ENCODE results near the gene SENP2.
"Not testable (repeated sequence)": the region's sequence is repeated elsewhere in the genome, so short reads cannot be mapped to it uniquely, and the experiment has no call there.

The SENP2 gene

GRCh38 chr3:185594073-185594472 is 8.0 kb downstream of the SENP2 start:
- DNase-seq, result no peak

- no peak for DNase-seq
Observed at GRCh38 chr3:185595526-185595925, 9.4 kb downstream of the SENP2 start.

- DNase-seq, result no peak
Observed at GRCh38 chr3:185605566-185605965, 19.5 kb downstream of the SENP2 start.

- no peak for DNase-seq
Observed at GRCh38 chr3:185606196-185606595, 20.1 kb downstream of the SENP2 start.

- no peak for DNase-seq
Observed at GRCh38 chr3:185613016-185613415, 26.9 kb downstream of the SENP2 start.

GRCh38 chr3:185623939-185624665 is 38.0 kb downstream of the SENP2 start:
- DNase-seq, result no peak

- DNase-seq, result no peak
Observed at GRCh38 chr3:185625784-185626183, 39.7 kb downstream of the SENP2 start.

- no peak for DNase-seq
Observed at GRCh38 chr3:185629554-185630181, 43.6 kb downstream of the SENP2 start.

- no peak for DNase-seq
Observed at GRCh38 chr3:185630182-185630622, 44.1 kb downstream of the SENP2 start.

GRCh38 chr3:185631108-185631507 is 45.0 kb downstream of the SENP2 start:
- DNase-seq, result no peak

GRCh38 chr3:185631508-185632206 is 45.6 kb downstream of the SENP2 start:
- no peak for DNase-seq

- DNase-seq, result no peak
Observed at GRCh38 chr3:185632996-185633395, 46.9 kb downstream of the SENP2 start.

- DNase-seq, result no peak
Observed at GRCh38 chr3:185637388-185637787, 51.3 kb downstream of the SENP2 start.

GRCh38 chr3:185638651-185639050 is 52.6 kb downstream of the SENP2 start:
- not testable (repeated sequence) for DNase-seq

GRCh38 chr3:185639632-185640206 is 53.6 kb downstream of the SENP2 start:
- DNase-seq, result no peak

- DNase-seq, result no peak
Observed at GRCh38 chr3:185640308-185640707, 54.2 kb downstream of the SENP2 start.

GRCh38 chr3:185645191-185645590 is 59.1 kb downstream of the SENP2 start:
- not testable (repeated sequence) for DNase-seq

- no peak for DNase-seq
Observed at GRCh38 chr3:185645596-185646381, 59.7 kb downstream of the SENP2 start.

- no peak for DNase-seq
Observed at GRCh38 chr3:185646382-185647133, 60.5 kb downstream of the SENP2 start.

- no peak for DNase-seq
Observed at GRCh38 chr3:185647134-185647879, 61.2 kb downstream of the SENP2 start.

- DNase-seq, result no peak
Observed at GRCh38 chr3:185647880-185648210, 61.8 kb downstream of the SENP2 start.
